GM12878 (cell line): ENCODE data around the gene HERPUD1. TPM values are rescaled to one million over a fixed set of nuclear protein-coding genes. Genes with fewer than 3 reads are reported as not detected.

Source experiments
- ATAC-seq: fragments of 200-7000 bp; cut with Tn5 transposase; 3 replicates; pipeline ENCODE4 v1.9.1; 2020; ENCODE audit warnings: mild to moderate bottlenecking, moderate library complexity
- BruUV-seq: library from RNA; stranded (reverse); fragments of 400-500 nt; replicated peaks from 2 replicates; lab custom pipeline; 2021; lab: Mats Ljungman, UMichigan
- CTCF ChIA-PET: fragments of 300-600 bp; sonication (Branson Sonifier 250); formaldehyde crosslinking; extraction: SDS; loops from one replicate; lab custom pipeline; 2021; ENCODE audit warnings: inconsistent platforms; lab: Yijun Ruan, JAX
- POLR2A ChIA-PET: fragments of 350-600 bp; formaldehyde crosslinking; extraction: SDS; loops from one replicate; lab custom pipeline; 2021; ENCODE audit warnings: inconsistent platforms; lab: Charles Lee
- RAD21 ChIA-PET: fragments of 300-600 bp; sonication (Branson Sonifier 250); formaldehyde crosslinking; loops from one replicate; lab custom pipeline; 2023; ENCODE audit warnings: antibody characterized with exemption; ENCODE audit not compliant: unreplicated experiment; lab: Charles Lee
- SMC1A ChIA-PET: fragments of 300-600 bp; sonication (Branson Sonifier 250); formaldehyde crosslinking; loops from one replicate; lab custom pipeline; 2023; ENCODE audit not compliant: unreplicated experiment, uncharacterized antibody; lab: Charles Lee
- DNase-seq: peaks from one replicate; pipeline ENCODE4 v3.0.0-alpha.2; 2011; ENCODE audit warnings: low read depth, low spot score
- FAIRE-seq: peaks from 3 replicates; lab custom pipeline; 2011; peaks lifted over from hg19 to GRCh38; lab: Jason Lieb, UNC
- H2AFZ ChIP-seq: 2 replicates; pipeline ENCODE4 v1.6.0; 2011; ENCODE audit warnings: low read depth, low read length, control low read depth; ENCODE audit not compliant: control insufficient read depth
- H3K27ac ChIP-seq: 2 replicates; pipeline ENCODE4 v1.5.1; 2011; ENCODE audit warnings: control low read depth; ENCODE audit not compliant: control insufficient read depth, insufficient read depth
- H3K27me3 ChIP-seq, 2 experiments: replicated peaks in 1 of 2; 2 replicates each; pipeline versions ENCODE4 v1.6.0 to v1.6.1; 2011; ENCODE audit warnings: low read length in 1 of 2; ENCODE audit not compliant: control insufficient read depth in 2 of 2, insufficient read depth in 2 of 2
- H3K36me3 ChIP-seq, 2 experiments: 2 replicates each; pipeline ENCODE4 v1.5.1; 2011; ENCODE audit warnings: low read length in 1 of 2; ENCODE audit not compliant: control insufficient read depth in 2 of 2, insufficient read depth in 2 of 2
- H3K4me1 ChIP-seq: 2 replicates; pipeline ENCODE4 v1.6.1; 2011; ENCODE audit warnings: mild to moderate bottlenecking, low read length, moderate library complexity, mixed read lengths; ENCODE audit not compliant: control insufficient read depth, insufficient read depth
- H3K4me2 ChIP-seq: 2 replicates; pipeline ENCODE4 v1.6.0; 2011; ENCODE audit warnings: control low read depth; ENCODE audit not compliant: control insufficient read depth, insufficient read depth
- H3K4me3 ChIP-seq: fragments of 200-600 bp; sonication (generic); 2 replicates; pipeline ENCODE4 v1.5.1; 2016
- H3K79me2 ChIP-seq: 2 replicates; pipeline ENCODE4 v1.6.0; 2011; ENCODE audit warnings: low read length; ENCODE audit not compliant: control insufficient read depth, insufficient read depth
- H3K9ac ChIP-seq: 2 replicates; pipeline ENCODE4 v1.8.0; 2011; ENCODE audit warnings: low read length, control low read depth, mixed read lengths; ENCODE audit not compliant: control insufficient read depth, insufficient read depth
- H3K9me3 ChIP-seq: replicated peaks from 3 replicates; pipeline ENCODE4 v1.5.1; 2011; ENCODE audit warnings: mild to moderate bottlenecking, low read length; ENCODE audit not compliant: control insufficient read depth, insufficient read depth
- H4K20me1 ChIP-seq: 2 replicates; pipeline ENCODE4 v1.6.0; 2011; ENCODE audit not compliant: control insufficient read depth, insufficient read depth
- EP300 ChIP-seq, 2 experiments: fragments of 150-350 bp in 1 of 2; IDR thresholded peaks; 2 replicates each; pipeline ENCODE4 v1.6.1; 2011 to 2012; ENCODE audit warnings: low read depth in 2 of 2, low read length in 2 of 2, borderline replicate concordance in 1 of 2, improper control_type of control experiment in 1 of 2, inconsistent platforms in 1 of 2; ENCODE audit not compliant: control insufficient read depth in 1 of 2
- GATAD2B ChIP-seq: fragments of 450-650 bp; conservative IDR thresholded peaks from 2 replicates; pipeline ENCODE4 v1.6.1; 2017; ENCODE audit warnings: low read depth, mild to moderate bottlenecking, moderate library complexity
- MTA3 ChIP-seq: IDR thresholded peaks from 2 replicates; pipeline ENCODE4 v1.6.1; 2012; ENCODE audit warnings: low read length, inconsistent platforms, borderline replicate concordance
- POU2F2 ChIP-seq: IDR thresholded peaks from 3 replicates; pipeline ENCODE4 v1.6.1; 2011; ENCODE audit warnings: low read depth, mild to moderate bottlenecking, low read length, borderline replicate concordance
- TCF7 ChIP-seq: IDR thresholded peaks from 2 replicates; pipeline ENCODE4 v1.6.1; 2014; ENCODE audit warnings: antibody characterized with exemption, borderline replicate concordance
- WGBS: methylation state at CpG from one replicate; pipeline ENCODE4 v1.1.6; 2016; ENCODE audit warnings: low lambda C conversion rate; ENCODE audit not compliant: insufficient replicate concordance, insufficient coverage; ENCODE audit errors: missing lambda C conversion rate; 5-methylcytosine and 5-hydroxymethylcytosine counted together
- in situ Hi-C: fragments of 300-500 bp; cut with MboI; formaldehyde crosslinking; loops from 9 replicates; pipeline ENCODE4 v1.14.3; 2018; ENCODE audit warnings: mixed read lengths
- intact Hi-C: fragments of 100-400 bp; cut with micrococcal nuclease; formaldehyde crosslinking; loops from one replicate; pipeline ENCODE4 v1.14.2; 2022; ENCODE audit not compliant: unreplicated experiment
- polyA plus RNA-seq, 11 experiments: library from polyadenylated mRNA; depleted of rRNA in 4 of 11; unstranded in 6 of 11; stranded (reverse) in 5 of 11; fragments of >200 nt; fragmentation: Nextera tagmentation in 4 of 11; fragmentation: Illumina TruSeq in 1 of 11; extraction: Ambion mirVana in 4 of 11; extraction: Trizol in 1 of 11; gene quantifications; 1 replicate in 1 of 11; 2 replicates in 10 of 11; pipeline versions ENCODE4 v1.2.1 to v1.2.3, GENCODE V29; 2011 to 2016; ENCODE audit warnings: inconsistent platforms in 2 of 11, missing spikeins in 2 of 11, low read depth in 1 of 11
- total RNA-seq, 4 experiments: library from RNA; depleted of rRNA in 3 of 4; stranded (reverse); fragments of >200 nt in 3 of 4; fragmentation: Illumina TruSeq in 1 of 4; extraction: Trizol in 1 of 4; gene quantifications; 2 replicates each; pipeline versions ENCODE4 v1.2.1 to v1.2.3, GENCODE V29; 2013 to 2021

Gene HERPUD1
- total and polyA plus RNA-seq, 10 of the 15 experiments (the other 5 are each of a cell fraction or from before 2014, with no cell fraction given): 32.6 to 212 (median 122) TPM

- WGBS: 96% methylated on average over 12 of the region's 12 CpGs
- ChIA-PET RAD21 (interaction anchor here (0.8 to 4.6 kb wide), 8 partner anchors 12 to 54 kb away, joined by 3 to 34 read pairs (median 4); partner anchors contain the start of genes HERPUD1 and SLC12A3), POLR2A (interaction anchor here (0.7 to 13.8 kb wide), 4 partner anchors 17 to 229 kb away, joined by 3 to 306 read pairs (median 4); partner anchors contain the start of gene HERPUD1), CTCF (interaction anchor here (0.8 to 2.3 kb wide), 7 partner anchors 9 to 269 kb away, joined by 3 to 14 read pairs (median 3); no protein-coding TSS in a partner anchor), SMC1A (interaction anchor here (1.0 to 6.4 kb wide), 11 partner anchors 8 to 71 kb away, joined by 3 to 52 read pairs (median 4); partner anchors contain the start of gene HERPUD1)
- H3K36me3 ChIP-seq: no peaks in the 10 kb centered on the region
- H3K27me3 ChIP-seq: no peaks in the 10 kb centered on the region
- H3K79me2 ChIP-seq: no peaks in the 10 kb centered on the region
- H4K20me1 ChIP-seq: no peaks in the 10 kb centered on the region
- FAIRE-seq (no peak), DNase-seq (no peak), ATAC-seq (no peak)
- in situ Hi-C loops: no loop called here
- H3K9ac ChIP-seq: no peak overlapping the region
- no peak overlapping the region for H3K4me2 ChIP-seq
- H2AFZ ChIP-seq: no peak overlapping the region
- H3K4me3 ChIP-seq: no peak overlapping the region
- H3K4me1 ChIP-seq: peaks cover 31% of the 10 kb centered on the region
- TF ChIP-seq TCF7: no peak
- BruUV-seq: no TSS peak
- H3K27ac ChIP-seq: no peak overlapping the region
- intact Hi-C loops: no loop called here
- no peaks in the 10 kb centered on the region; the same call in 2 of the 3 replicates for H3K9me3 ChIP-seq
Observed at GRCh38 chr16:56918467-56919012, 13.4 kb upstream of the HERPUD1 start.

- Histone ChIP-seq H3K79me2 (no peaks in the 10 kb centered on the region), H4K20me1 (no peaks in the 10 kb centered on the region), H3K4me1 (peaks cover 31% of the 10 kb centered on the region), H3K27me3 (no peaks in the 10 kb centered on the region), H3K9ac (no peak overlapping the region), H3K27ac (no peak overlapping the region), H3K36me3 (no peaks in the 10 kb centered on the region), H3K9me3 (no peaks in the 10 kb centered on the region; the same call in 2 of the 3 replicates), H3K4me2 (no peak overlapping the region), H2AFZ (no peak overlapping the region), H3K4me3 (no peak overlapping the region)
- DNase-seq: no peak
- no peak for ATAC-seq
- POLR2A ChIA-PET: interaction anchor here (0.8 to 13.8 kb wide), 2 partner anchors 16 to 102 kb away, joined by 6 to 306 read pairs; partner anchors contain the start of gene HERPUD1
- intact Hi-C loops: no loop called here
- no peak for TF ChIP-seq GATAD2B
- no peak for TF ChIP-seq EP300 (IDR thresholded peaks at IDR 0.05; ENCODE audit: borderline replicate concordance in 1 of 2, control insufficient read depth in 1 of 2, low read depth in 2 of 2, low read length in 2 of 2)
- TF ChIP-seq POU2F2: 0 out of 3 replicates have a peak, but pooled peaks have one; percentile 31
- no peak for TF ChIP-seq MTA3
- SMC1A ChIA-PET: interaction anchor here (1.0 to 6.4 kb wide), 8 partner anchors 8 to 72 kb away, joined by 3 to 52 read pairs (median 6); partner anchors contain the start of gene HERPUD1
- RAD21 ChIA-PET: interaction anchor here (1.3 to 4.6 kb wide), 3 partner anchors 8 to 32 kb away, joined by 6 to 34 read pairs (median 8); partner anchors contain the start of gene HERPUD1
- no peak for FAIRE-seq
- 94% methylated on average over 11 of the region's 11 CpGs for WGBS
- CTCF ChIA-PET: interaction anchor here (1.6 to 2.2 kb wide), 3 partner anchors 9 to 52 kb away, joined by 3 to 9 read pairs (median 6); no protein-coding TSS in a partner anchor
- in situ Hi-C loops: no loop called here
- no TSS peak for BruUV-seq
Observed at GRCh38 chr16:56919099-56919800, 12.7 kb upstream of the HERPUD1 start.
